Femur (tissue), 1 donor: ENCODE data around the gene TUNAR.

Experiments used
- DNase-seq: peaks from one replicate; pipeline ENCODE4 v3.0.0-alpha.2; 2017

The TUNAR gene

DNA sequence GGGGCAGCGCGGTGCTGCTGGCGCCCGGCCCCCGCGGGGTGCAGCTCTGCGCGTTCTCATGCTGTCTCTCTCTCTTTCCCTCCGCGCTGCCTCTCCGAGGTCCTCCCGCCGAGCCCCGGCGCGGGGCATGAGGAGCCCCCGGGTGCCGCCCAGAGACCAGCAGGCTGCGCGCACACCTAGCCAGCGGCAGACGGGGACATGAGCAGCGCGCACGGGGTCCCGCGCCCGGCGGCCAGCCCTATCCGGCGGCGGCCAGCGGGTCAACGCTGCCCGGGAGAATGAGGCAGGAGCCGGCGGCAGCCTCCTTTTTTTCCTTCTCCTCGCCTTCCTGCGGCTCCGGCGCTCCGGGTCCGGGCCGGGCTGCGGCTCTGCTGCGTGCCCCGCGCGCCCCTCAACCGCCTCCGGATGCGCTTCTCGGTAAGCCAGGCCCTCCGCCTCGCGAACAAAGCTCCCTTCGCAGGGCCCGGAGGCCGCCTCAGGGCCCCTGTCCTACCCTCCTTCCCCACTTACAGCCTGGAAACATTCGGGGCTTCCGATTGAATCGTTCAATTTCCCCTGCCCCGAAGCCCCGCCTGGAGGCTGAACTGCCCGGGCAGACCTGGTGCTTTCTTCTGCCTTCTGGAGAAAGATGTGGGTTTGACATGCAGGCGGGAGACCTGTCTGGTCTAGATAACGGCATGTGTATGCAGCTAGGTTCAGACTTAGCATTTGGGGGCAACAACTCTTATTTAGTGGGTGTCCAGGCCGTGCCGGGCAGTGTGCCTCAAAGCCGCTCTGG is at the start of gene TUNAR:
Gene TUNAR (plus strand): TSS at position 72 of the 778 bp plus-strand sequence.
- no peak for DNase-seq

DNA sequence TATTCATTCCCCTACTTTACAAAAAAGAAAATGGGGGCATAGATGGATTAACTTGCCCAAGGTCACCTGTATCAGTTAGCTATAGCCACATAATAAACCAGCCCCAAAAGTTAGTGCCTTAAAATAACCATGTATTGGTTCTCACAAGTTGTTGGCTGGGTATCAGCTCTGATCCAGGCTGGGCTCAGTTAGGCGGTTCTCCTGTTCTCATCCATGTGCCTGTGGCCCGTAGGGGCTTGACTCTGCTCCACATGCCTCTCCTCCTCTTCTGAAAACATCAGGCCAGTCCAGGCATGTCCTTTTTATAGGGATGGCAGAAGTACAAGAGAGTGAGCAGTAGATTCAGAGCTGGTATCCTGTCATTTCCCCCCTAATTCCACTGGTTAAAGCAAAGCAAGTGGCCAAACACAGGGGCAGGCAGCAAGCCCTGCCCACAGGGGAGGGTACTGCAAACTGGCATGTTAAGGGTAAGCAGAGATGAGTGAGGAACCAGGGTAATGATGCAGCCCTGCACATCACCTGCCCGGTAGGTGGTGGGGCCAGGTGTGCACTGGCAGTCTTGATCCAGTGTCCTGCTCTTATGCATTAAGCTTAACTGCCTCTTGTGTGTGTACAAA is 47.9 kb upstream of the TUNAR start:
- no peak for DNase-seq

DNA sequence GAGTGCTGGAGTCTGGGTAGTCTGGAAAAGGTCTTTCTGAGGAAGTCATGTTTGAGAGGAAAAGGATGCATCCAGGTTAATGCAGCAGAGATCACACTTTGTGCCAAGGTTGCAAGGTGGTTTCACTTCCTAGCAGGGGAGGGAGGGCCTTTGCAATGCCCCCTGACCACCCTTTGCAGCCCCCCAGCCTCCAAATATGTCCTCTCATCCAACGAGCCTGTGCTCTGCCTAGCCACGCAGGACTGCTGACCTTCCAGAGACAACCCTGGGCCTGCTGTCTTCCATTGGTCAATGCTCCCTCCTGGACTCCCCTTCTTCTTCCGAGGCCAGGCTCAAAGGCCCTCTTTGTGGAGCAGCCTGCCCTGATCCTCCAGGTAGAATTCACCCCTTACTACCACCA is 47.3 kb upstream of the TUNAR start:
- DNase-seq, result no peak

DNA sequence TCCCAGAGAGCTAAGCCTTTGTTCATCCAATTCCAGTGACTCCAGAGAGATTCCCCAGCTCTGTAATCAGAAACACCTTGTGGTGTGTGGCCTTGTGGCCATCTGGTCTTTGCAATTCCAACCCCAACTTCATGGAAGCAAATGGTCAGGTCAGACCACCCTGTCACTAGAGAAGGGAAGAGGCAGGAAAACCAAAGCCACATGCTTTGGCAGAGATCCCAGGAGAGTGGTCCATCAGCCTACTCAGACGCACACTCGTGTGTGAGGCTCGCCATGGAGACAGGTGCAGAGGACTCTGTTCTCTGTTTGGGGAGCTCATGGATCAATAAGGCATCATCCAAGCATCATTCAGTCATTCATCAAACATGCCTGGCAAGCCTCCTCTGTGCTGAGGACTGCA is 46.2 kb upstream of the TUNAR start:
- DNase-seq, result no peak

DNA sequence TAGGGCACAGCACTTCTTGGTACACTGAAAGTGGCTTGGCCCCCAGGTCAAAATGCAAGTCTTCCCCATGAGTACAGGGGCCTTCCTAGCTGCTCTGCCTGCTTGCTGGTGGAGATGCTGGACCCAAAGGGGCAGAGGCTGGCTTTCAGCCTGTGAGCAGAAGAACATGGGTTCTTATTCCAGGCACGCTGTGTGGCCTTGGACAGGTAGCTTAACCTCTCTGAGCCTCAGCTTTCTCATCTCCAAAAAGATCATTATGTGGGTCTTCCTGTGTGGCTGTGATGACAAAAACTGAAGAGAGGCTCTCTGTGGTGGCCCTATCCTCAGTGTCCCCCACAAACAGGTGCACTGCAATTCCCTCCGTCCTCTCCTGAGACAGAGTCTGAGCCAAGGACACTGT is 45.6 kb upstream of the TUNAR start:
- no peak for DNase-seq

DNA sequence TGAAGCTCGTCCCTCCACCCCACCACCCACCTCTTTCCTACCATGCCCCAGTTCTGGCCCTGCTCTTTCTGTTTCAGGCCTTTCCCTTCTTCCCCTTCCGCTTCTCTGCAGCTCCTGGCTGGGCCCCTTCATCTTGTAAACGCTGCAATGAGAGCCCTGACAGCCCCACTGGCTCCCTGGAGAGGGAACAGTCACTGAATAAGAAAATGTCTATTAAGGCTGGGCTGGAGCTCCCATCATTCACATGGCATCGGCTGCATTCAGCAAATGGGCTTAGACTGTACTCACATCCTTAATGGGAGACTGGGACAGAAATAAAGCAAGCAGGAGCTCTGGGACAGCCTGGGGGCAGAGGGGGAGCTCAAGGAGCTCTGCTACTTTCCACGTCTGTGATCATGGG is 45.2 kb upstream of the TUNAR start:
- no peak for DNase-seq

DNA sequence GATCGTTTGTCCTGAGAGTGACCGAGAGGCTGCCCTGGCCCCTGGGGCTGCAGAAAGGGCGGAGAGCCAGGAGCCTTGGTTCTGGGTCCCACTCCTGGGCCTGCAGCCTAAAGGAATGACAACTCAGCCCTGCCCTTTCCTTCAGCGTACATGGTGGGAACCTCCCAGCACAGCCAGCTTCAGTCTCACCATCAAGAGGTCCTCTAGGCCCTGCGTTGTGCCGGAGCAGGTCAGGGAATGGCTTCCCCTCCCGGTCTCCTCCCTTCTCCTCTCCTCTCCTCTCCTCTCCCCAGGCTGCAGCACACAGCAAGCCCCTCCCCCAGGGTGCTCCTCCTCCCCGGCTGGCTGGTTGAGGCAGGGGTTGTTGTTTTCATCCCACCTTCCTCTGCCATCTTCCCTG is 44.6 kb upstream of the TUNAR start:
- DNase-seq, result no peak

DNA sequence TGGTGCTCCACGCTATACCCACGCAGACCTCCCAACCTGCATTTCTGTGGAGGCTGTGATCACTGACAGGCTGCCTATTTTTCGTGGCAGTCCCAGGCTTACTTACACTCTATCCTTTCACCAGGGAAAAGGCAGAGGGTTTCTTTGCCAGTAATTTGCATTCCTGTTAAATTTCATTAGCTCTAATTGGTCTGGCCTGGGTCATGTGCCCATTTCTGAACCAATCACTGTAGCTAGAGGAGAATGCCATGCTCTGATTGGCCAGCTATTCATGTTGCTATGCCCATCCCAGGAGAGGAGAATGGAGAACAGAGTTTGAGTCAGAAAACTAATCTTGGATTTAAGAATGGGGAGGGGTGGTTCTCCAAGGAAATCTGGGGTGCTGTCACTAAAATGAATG is 43.2 kb upstream of the TUNAR start:
- no peak for DNase-seq

DNA sequence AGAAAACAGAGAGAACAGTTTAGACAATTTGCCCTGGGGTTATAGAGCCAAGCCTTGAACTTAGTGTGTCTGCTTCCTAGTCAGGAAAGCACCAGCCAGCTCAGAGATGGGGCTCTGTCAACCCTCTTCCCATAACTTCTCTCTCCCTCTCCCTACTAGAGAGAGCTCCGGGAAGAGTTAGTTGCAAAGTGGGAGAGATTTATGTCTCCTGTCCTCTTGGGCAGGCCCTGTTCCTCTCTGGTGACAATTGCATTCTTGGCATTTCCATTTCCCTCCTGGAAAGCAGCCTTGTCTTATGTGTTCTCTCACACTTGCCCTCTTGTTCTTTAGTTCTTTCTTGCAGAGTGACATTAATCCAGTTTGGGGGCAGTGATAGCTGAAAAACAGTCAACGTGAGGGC is 42.1 kb upstream of the TUNAR start:
- no peak for DNase-seq

DNA sequence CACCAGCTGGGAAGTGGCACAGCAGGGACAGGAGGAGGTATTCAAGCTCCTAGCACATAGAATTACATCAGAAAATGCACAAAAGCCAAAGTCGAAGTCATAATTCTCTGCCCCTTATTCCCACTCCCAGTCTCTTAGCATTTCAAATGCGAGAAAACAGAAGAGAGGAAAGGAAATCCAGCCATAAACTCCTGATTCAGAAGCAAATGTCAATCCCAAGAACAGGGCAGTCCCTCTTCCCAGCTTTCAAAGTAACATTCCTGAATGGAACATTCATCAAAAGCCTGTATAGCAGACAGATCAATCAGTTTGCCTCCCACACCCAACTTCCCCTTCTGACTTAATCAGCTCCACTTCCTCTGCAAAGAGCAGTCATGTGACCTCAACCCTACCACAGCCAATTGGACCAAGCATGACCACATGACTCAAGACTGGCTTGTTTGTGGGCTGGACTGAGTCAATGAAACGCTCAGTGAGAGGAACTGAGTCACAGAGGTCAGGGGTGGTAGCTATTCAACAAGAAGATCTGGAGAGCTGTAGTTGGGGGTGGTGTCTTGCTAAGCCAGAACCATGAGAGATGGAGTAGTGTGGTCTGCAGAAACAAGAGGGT is 41.4 kb upstream of the TUNAR start:
- DNase-seq, result no peak

DNA sequence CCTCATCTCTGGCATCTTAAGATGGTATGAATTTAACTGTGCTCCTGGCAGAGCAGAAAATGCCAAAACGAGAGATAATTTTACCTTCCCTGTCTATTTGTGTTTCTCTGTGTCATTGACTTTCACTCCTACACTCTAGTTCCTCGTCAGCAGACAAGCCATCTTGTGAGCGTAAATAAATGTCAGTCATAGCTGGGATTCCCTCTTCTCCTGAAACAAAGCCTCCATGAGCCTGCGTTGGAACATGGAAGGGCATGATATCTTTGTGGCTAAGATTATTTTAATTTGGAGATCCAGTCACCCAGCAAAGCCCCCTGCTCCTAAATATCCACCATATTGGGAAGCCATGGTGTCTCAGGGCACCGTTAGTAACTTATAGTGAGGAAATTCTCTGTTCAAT is 37.8 kb upstream of the TUNAR start:
- no peak for DNase-seq

DNA sequence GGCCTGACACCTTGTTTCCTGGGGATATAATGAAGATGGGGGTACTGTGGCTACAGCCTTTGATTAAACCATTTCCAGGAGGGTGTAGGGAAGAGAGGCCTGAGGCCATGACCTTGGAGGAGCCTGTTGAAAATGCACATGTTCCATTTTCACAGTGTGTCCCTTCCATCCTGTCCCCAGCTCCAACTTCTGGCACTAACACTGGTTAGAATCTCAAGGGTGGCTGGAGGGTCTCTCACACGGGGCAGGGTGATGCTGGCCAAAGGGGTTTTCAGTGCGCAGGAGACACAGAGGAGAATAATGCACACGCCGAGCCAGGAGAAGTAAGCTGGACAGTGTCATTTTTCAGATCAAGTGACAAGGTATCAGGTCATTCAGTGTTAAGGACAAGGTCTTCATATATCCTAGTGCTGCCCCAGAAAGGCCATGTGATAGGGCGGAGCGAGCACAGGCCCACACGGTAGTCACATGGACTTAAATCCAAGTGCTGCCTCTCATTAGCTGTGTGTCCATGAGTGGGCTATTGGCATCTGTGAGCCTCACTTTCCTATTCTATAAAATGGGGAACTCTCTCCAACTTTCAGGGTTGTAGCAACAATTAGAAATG is 36.4 kb upstream of the TUNAR start:
- DNase-seq, result no peak

DNA sequence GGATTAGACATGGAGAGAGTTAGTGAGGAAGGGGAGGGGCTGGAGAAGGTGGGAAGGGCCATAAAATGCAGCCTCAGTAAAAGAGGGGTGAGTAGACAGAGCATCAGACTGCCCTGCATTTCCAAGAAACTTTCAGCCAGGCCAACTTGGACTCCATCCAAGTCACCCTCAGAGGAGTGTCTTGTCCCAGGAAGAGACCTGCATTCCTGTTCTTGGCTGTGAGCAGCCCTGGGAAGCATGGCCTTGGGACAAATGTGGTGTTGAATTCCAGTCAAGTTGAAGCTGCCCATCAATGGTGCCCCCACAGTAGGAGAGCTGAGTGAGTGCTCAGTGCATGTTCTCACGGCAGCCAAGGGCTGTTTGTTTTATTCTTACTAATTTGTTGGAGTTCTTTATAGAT is 35.0 kb upstream of the TUNAR start:
- no peak for DNase-seq

DNA sequence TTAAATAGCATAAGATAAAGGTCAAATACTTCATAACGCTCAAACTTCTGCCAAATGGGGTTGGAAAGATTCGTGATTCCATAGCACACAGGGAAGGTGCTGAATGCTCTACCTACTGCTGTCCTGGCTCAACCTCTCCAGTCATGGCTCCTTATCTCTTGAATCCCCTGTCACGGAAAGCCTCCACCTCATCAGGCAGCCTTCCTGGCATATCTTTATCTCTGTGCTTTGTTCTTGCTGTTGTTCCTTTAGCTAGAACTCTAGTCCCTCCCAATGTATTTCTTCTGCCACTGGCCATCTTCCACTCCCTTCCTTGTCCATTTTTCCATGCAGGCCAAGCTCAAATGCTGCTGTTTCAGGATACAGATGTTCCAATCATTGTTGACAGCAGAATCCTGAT is 26.9 kb upstream of the TUNAR start:
- no peak for DNase-seq

DNA sequence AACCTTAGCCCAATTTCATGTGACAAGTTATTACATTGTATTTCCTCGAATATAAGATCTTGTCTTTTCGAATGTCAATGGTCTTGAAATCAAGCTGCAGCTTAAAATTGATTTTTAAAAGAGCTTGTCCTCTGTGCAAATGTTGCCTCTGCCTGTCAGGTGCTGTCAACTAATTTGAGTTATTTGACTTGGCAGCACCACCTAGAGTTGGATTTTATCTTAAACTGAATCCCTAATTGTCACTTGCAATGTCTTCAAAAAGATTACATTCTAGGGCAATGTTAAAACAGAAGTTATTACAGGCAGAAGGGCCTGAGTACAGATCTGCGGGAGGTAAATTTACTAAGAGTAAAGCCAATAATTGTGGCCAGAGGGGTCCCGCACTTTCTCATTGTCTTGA is 26.2 kb upstream of the TUNAR start:
- no peak for DNase-seq

DNA sequence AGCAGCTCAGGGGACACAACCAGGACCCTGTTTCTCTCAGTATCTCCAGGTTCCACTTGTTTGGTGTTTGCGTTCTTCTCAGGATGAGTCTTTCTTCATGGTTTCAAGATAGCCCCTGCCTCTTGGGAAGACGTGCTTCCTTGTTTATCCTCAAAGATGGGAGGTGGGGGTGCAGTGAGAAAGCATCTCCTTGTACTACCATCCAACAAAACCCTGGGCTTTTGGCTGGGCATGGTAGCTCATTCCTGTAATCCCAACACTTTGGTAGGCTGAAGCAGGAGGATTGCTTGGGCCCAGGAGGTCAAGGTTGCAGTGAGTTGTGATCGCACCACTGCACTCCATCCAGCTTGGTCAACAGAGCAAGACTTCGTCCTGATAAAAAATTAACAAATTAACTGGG is 21.0 kb upstream of the TUNAR start:
- DNase-seq, result no peak

DNA sequence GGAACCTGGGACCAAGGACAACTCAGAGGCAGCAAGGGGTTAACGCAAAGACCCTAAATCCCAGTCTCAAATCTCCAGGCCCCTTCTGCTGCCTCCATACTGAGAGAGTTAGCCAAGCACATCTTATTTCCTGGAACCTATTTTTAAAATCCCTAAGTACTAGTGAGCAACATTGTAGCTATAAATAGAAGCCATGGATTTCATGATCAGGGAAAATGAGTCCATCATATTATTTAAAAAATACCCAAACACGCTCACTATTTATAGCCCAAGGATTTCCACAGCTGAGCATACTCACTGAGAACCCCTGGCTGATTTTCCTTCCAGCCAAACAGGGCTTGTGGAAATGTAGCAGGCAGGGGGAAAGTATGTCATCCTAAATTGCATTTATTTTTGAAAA is 19.4 kb upstream of the TUNAR start:
- no peak for DNase-seq

DNA sequence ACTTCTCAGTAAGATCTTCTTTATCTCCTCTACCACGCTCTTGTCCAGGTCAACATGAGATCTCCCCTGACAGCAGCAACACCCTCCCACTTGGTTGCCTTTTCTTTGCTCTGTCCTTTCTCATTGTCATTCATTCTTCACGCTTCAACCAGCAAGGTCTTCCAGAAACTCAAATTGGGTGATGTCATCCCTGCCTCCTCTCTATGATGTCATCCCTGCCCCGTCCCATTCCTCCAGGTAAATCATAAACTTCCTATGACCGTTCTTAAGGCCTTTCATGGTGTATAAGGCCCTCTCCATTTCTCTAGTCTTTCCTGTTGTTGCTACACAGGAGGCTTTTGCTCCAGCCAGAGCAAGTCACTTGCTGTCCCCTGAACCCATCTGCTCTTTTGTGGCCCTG is 17.7 kb upstream of the TUNAR start:
- DNase-seq, result no peak

DNA sequence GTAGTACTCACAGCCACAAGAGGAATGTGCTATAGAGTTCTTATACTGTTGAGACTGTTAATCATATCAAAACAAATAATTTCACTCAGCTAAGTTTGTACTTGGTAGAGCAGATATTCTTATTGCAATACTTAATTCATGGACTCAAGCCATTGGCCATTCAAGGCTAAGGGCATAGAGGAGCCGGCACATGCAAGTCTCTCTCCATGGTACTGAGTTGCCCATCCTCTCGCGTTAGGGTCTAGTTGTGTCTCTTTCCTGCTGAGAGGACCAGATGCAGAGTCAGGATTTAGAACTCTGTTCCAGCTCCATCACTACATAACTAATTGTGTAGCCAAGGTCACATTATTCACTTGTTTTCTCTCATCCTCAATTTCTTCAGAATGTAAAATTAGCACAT is 14.4 kb upstream of the TUNAR start:
- no peak for DNase-seq

DNA sequence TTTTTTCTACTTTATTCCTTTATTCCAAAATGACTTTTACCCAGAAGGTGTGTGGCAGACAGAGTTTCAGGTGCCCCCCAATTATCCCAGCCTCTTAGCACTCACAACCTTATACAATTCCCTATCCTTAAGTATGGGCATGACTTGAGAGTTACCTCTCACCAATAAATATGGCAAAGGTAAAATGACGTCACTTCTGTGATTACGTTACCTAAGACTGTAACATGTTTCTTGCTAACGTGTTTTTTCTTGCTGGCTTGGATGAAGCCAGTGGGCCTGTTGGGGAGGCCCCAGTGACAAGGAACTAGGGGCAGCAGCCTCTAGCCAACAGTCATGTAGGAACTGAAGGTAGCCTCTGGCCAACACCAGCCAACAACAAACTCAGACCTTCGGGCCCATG is 13.3 kb upstream of the TUNAR start:
- no peak for DNase-seq

DNA sequence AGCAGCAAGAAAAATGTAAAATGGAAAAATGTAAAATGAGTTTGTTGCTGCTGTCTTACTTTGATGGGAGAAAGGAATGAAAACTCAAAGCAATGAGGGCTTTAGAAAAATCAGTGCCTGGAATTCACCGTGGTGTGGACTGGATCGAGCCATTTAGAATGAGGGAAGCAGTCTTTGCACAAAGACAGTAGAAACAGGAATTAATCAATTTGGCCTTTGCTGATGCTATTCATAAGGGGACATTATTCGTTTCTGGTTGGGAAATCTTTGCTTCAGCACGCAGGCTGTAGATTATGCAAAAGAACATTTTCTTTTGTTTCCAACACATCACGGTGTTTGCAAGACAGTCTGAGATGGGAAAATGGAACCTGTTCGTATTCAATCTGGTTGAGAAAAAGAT is 6.9 kb upstream of the TUNAR start:
- DNase-seq, result no peak

DNA sequence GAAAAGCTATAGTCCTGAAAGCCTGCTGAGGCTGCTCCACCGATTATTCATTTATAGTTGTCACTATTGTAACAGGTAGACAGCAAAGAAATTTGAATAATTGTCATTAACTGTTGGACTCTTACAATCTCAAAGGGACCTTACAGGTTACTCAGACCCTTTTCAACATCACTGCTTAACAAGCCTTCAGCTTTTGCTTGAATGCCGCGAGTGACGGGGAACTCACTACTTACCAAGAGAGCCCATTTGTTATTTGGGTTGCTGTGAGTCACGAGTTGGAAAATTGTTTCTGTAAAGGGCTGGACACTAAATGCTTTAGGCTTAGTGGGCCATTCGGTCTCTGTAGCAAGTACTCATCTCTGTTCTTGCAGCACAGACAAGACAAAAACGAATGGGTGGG is 5.9 kb upstream of the TUNAR start:
- no peak for DNase-seq

DNA sequence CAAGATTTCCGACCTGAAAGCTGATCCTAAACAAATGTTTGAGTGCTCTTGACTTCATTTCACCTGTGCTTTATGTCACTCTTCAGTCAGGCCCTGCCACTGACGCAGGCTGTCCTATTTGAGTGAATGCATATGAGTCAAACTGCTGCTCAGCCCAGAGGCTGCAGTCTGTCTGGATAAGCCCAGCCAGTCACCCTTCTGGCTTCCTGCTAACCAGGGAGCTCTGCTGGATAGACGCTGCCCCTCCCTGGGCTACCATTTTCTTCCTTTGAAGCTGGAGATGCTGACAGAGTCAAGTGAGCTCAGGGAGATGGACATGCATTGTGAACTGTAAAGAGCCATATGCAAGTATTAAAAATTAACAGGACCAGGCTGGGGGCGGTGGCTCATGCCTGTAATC is 5.1 kb upstream of the TUNAR start:
- DNase-seq, result no peak

DNA sequence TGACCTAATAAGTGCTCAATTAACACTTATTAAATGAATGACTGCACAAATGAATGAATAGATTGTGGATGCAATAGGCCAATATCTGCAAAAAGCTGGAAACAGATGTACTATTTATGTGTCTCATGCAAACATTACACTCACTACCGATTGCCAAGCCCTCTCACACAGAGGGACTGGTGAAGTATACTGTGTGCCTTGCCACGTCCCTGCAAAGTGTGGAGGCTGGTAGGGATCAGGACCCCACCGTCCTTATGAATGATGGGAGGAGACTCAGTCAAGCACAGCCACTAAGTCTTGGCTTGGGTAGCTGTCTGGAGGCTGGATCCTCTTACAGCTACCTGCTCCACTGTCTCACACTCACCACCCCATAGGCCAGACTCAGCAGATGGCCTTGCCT is 3.9 kb upstream of the TUNAR start:
- DNase-seq, result no peak
